ENCODE results near the gene ELOVL6. TPM values are rescaled to one million over a fixed set of nuclear protein-coding genes. Genes with fewer than 3 reads are reported as not detected.

Gene ELOVL6
- total RNA-seq, 2 experiments from 2014 or later = 1.6 to 2.9 TPM

- H3K9me3 ChIP-seq (ENCODE audit: control insufficient read depth in 1 of 2, insufficient read depth in 1 of 2, low read length in 2 of 2) = peaks cover 0 to 7% of the 10 kb centered on the region in 2 experiments
- DNase-seq (no peak), ATAC-seq (ENCODE audit: poor library complexity) (no peak)
- no peaks in the 10 kb centered on the region for H3K27me3 ChIP-seq (ENCODE audit: control insufficient read depth in 1 of 2, insufficient read depth in 2 of 2, low read length in 2 of 2)
- no peak overlapping the region for H3K4me3 ChIP-seq (ENCODE audit: low read length)
- ChIA-PET POLR2A (no interaction called here), CTCF (no interaction called here)
- no peaks in the 10 kb centered on the region for H3K4me1 ChIP-seq (ENCODE audit: insufficient read depth, low read length)
- H3K27ac ChIP-seq (ENCODE audit: low read depth in 1 of 2, low read length in 2 of 2) = no peak overlapping the region
- Mint-ChIP-seq H3K36me3 (ENCODE audit: low read depth) (no peaks in the 10 kb centered on the region), H3K4me1 (ENCODE audit: low read depth) (no peaks in the 10 kb centered on the region), H3K4me3 (no peak overlapping the region), H3K9me3 (peaks cover 2% of the 10 kb centered on the region), H3K27me3 (no peaks in the 10 kb centered on the region), H3K27ac (no peak overlapping the region)
- intact Hi-C loops (cut with DNase I, micrococcal nuclease) = no loop called here
- no peak for TF ChIP-seq CTCF (IDR thresholded peaks at IDR 0.05)
- H3K36me3 ChIP-seq (ENCODE audit: insufficient read depth, low read length) = no peaks in the 10 kb centered on the region
Observed at GRCh38 chr4:110075891-110076290, 122.5 kb downstream of the ELOVL6 start.

GRCh38 chr4:110075083-110075738 lies 123.2 kb downstream of the ELOVL6 start:
- Histone ChIP-seq H3K27me3 (ENCODE audit: control insufficient read depth in 1 of 2, insufficient read depth in 2 of 2, low read length in 2 of 2) (no peaks in the 10 kb centered on the region), H3K36me3 (ENCODE audit: insufficient read depth, low read length) (no peaks in the 10 kb centered on the region), H3K27ac (ENCODE audit: low read depth in 1 of 2, low read length in 2 of 2) (no peak overlapping the region), H3K9me3 (ENCODE audit: control insufficient read depth in 1 of 2, insufficient read depth in 1 of 2, low read length in 2 of 2) (peaks cover 0 to 7% of the 10 kb centered on the region in 2 experiments), H3K4me1 (ENCODE audit: insufficient read depth, low read length) (no peaks in the 10 kb centered on the region), H3K4me3 (ENCODE audit: low read length) (no peak overlapping the region)
- ChIA-PET POLR2A (no interaction called here), CTCF (no interaction called here)
- no peaks in the 10 kb centered on the region for H3K27me3 Mint-ChIP-seq
- intact Hi-C loops (cut with DNase I, micrococcal nuclease) = no loop called here
- H3K4me3 Mint-ChIP-seq = no peak overlapping the region
- peaks cover 2% of the 10 kb centered on the region for H3K9me3 Mint-ChIP-seq
- no peak for ATAC-seq (ENCODE audit: poor library complexity)
- no peaks in the 10 kb centered on the region for H3K4me1 Mint-ChIP-seq (ENCODE audit: low read depth)
- TF ChIP-seq CTCF (IDR thresholded peaks at IDR 0.05) = no peak
- no peaks in the 10 kb centered on the region for H3K36me3 Mint-ChIP-seq (ENCODE audit: low read depth)
- no peak overlapping the region for H3K27ac Mint-ChIP-seq
- DNase-seq = no peak

GRCh38 chr4:110074570-110074969 lies 123.8 kb downstream of the ELOVL6 start:
- Histone ChIP-seq H3K4me3 (ENCODE audit: low read length) (no peak overlapping the region), H3K4me1 (ENCODE audit: insufficient read depth, low read length) (no peaks in the 10 kb centered on the region), H3K27me3 (ENCODE audit: control insufficient read depth in 1 of 2, insufficient read depth in 2 of 2, low read length in 2 of 2) (no peaks in the 10 kb centered on the region), H3K9me3 (ENCODE audit: control insufficient read depth in 1 of 2, insufficient read depth in 1 of 2, low read length in 2 of 2) (peaks cover 0 to 7% of the 10 kb centered on the region in 2 experiments), H3K36me3 (ENCODE audit: insufficient read depth, low read length) (no peaks in the 10 kb centered on the region), H3K27ac (ENCODE audit: low read depth in 1 of 2, low read length in 2 of 2) (no peak overlapping the region)
- TF ChIP-seq CTCF (IDR thresholded peaks at IDR 0.05) = no peak
- no peak for ATAC-seq (ENCODE audit: poor library complexity)
- H3K27ac Mint-ChIP-seq = no peak overlapping the region
- intact Hi-C loops (cut with DNase I, micrococcal nuclease) = no loop called here
- H3K9me3 Mint-ChIP-seq = peaks cover 2% of the 10 kb centered on the region
- H3K4me3 Mint-ChIP-seq = no peak overlapping the region
- no peaks in the 10 kb centered on the region for H3K27me3 Mint-ChIP-seq
- no peaks in the 10 kb centered on the region for H3K4me1 Mint-ChIP-seq (ENCODE audit: low read depth)
- ChIA-PET POLR2A (no interaction called here), CTCF (no interaction called here)
- H3K36me3 Mint-ChIP-seq (ENCODE audit: low read depth) = no peaks in the 10 kb centered on the region
- no peak for DNase-seq
